HCT116 (cell line): ENCODE results near the gene CAP2. TPM values are rescaled to one million over a fixed set of nuclear protein-coding genes. Genes with fewer than 3 reads are reported as not detected.

Experiments used
- ATAC-seq: fragments of 200-7000 bp; cut with Tn5 transposase; 2 replicates; pipeline ENCODE4 v1.9.1; 2020; ENCODE audit warnings: mild to moderate bottlenecking, moderate library complexity
- BruUV-seq: library from RNA; stranded (reverse); fragments of 400-500 nt; replicated peaks from 2 replicates; lab custom pipeline; 2021; lab: Mats Ljungman, UMichigan
- CTCF ChIA-PET: fragments of 300-600 bp; sonication (Branson Sonifier 250); formaldehyde crosslinking; loops from one replicate; lab custom pipeline; 2021; ENCODE audit warnings: antibody characterized with exemption; lab: Charles Lee
- POLR2A ChIA-PET: fragments of 300-600, 350-600 bp; sonication (Branson Sonifier 250); formaldehyde crosslinking; loops from one replicate; lab custom pipeline; 2021; ENCODE audit warnings: antibody characterized with exemption; lab: Charles Lee
- RAD21 ChIA-PET, 2 experiments: fragments of 300-600 bp; sonication (Branson Sonifier 250); formaldehyde crosslinking; loops; one replicate each; lab custom pipeline; 2023; ENCODE audit warnings: low total read pairs in 2 of 2; ENCODE audit not compliant: uncharacterized antibody in 2 of 2, unreplicated experiment in 2 of 2, low non-redundant PET in 1 of 2; lab: Charles Lee
- DNase-seq: peaks from one replicate; pipeline ENCODE4 v3.0.0-alpha.2; 2010; ENCODE audit warnings: low read depth, low spot score
- H2AFZ ChIP-seq: fragments of 200-600 bp; shearing (Covaris generic), sonication (generic); 2 replicates; pipeline ENCODE4 v1.6.1; 2017; ENCODE audit warnings: low read depth, mixed run types, mixed read lengths, antibody characterized with exemption, low read length; ENCODE audit not compliant: poor library complexity, severe bottlenecking
- H3K27ac ChIP-seq: 2 replicates; pipeline ENCODE4 v1.5.1; 2012; ENCODE audit warnings: low read depth, low read length
- H3K27me3 ChIP-seq: fragments of 200-600 bp; sonication (generic); 2 replicates; pipeline ENCODE4 v1.6.1; 2016; ENCODE audit warnings: mixed run types, low read length, mixed read lengths; ENCODE audit not compliant: insufficient read depth
- H3K36me3 ChIP-seq, 2 experiments: fragments of 200-500 bp in 1 of 2; fragments of 200-600 bp in 1 of 2; sonication (Bioruptor generic) in 1 of 2; sonication (generic) in 1 of 2; 2 replicates each; pipeline versions ENCODE4 v1.5.1 to v1.6.1; 2014 to 2016; ENCODE audit warnings: low read length in 2 of 2, inconsistent platforms in 1 of 2, mixed read lengths in 1 of 2, mixed run types in 1 of 2; ENCODE audit not compliant: insufficient read depth in 2 of 2, control insufficient read depth in 1 of 2
- H3K4me1 ChIP-seq, 2 experiments: fragments of 200-600 bp in 1 of 2; sonication (generic) in 1 of 2; 2 replicates each; pipeline versions ENCODE4 v1.5.1 to v1.6.1; 2012 to 2017; ENCODE audit warnings: low read length in 2 of 2, inconsistent platforms in 1 of 2, mild to moderate bottlenecking in 1 of 2, mixed read lengths in 1 of 2, mixed run types in 1 of 2, moderate library complexity in 1 of 2; ENCODE audit not compliant: insufficient read depth in 2 of 2, control insufficient read depth in 1 of 2
- H3K4me2 ChIP-seq: fragments of 200-600 bp; sonication (generic); 2 replicates; pipeline ENCODE4 v1.6.1; 2017; ENCODE audit warnings: mixed run types, low read length, mixed read lengths
- H3K4me3 ChIP-seq, 2 experiments: fragments of 200-600 bp in 1 of 2; sonication (generic) in 1 of 2; replicated peaks in 1 of 2; 2 replicates each; pipeline ENCODE4 v1.5.1; 2011 to 2016; ENCODE audit warnings: low read length in 2 of 2, control low read depth in 1 of 2, low read depth in 1 of 2, mild to moderate bottlenecking in 1 of 2, mixed read lengths in 1 of 2, mixed run types in 1 of 2
- H3K79me2 ChIP-seq: fragments of 200-600 bp; sonication (generic); 2 replicates; pipeline ENCODE4 v1.6.1; 2017; ENCODE audit warnings: mild to moderate bottlenecking, mixed run types, low read length, moderate library complexity, mixed read lengths; ENCODE audit not compliant: insufficient read depth
- H3K9ac ChIP-seq: fragments of 200-600 bp; sonication (generic); 2 replicates; pipeline ENCODE4 v1.6.1; 2016; ENCODE audit warnings: low read length, mixed read lengths
- H3K9me2 ChIP-seq: fragments of 200-600 bp; sonication (generic), shearing (Covaris generic); 2 replicates; pipeline ENCODE4 v1.6.1; 2017; ENCODE audit warnings: mixed run types, mild to moderate bottlenecking, moderate library complexity; ENCODE audit not compliant: insufficient read depth
- H3K9me3 ChIP-seq, 2 experiments: fragments of 200-500 bp in 1 of 2; fragments of 200-600 bp in 1 of 2; sonication (Bioruptor generic) in 1 of 2; sonication (generic) in 1 of 2; 2 replicates each; pipeline ENCODE4 v1.6.1; 2014 to 2017; ENCODE audit warnings: low read length in 2 of 2, mixed read lengths in 2 of 2, inconsistent platforms in 1 of 2, low read depth in 1 of 2, mild to moderate bottlenecking in 1 of 2, mixed run types in 1 of 2, moderate library complexity in 1 of 2; ENCODE audit not compliant: control insufficient read depth in 1 of 2, insufficient read depth in 1 of 2
- H4K20me1 ChIP-seq: fragments of 200-600 bp; sonication (generic), shearing (Covaris generic); 2 replicates; pipeline ENCODE4 v1.6.1; 2017; ENCODE audit warnings: mixed run types, mild to moderate bottlenecking, moderate library complexity; ENCODE audit not compliant: insufficient read depth
- CBX3 ChIP-seq: IDR thresholded peaks from 2 replicates; pipeline ENCODE4 v1.6.1; 2012; ENCODE audit warnings: low read depth
- CEBPB ChIP-seq: IDR thresholded peaks from 2 replicates; pipeline ENCODE4 v1.6.1; 2012; ENCODE audit warnings: low read depth
- EGR1 ChIP-seq: IDR thresholded peaks from 2 replicates; pipeline ENCODE4 v1.6.1; 2012; ENCODE audit warnings: low read depth
- ELF1 ChIP-seq: IDR thresholded peaks from 2 replicates; pipeline ENCODE4 v1.6.1; 2012; ENCODE audit warnings: low read depth, borderline replicate concordance
- EZH2 ChIP-seq: fragments of 200-600 bp; sonication (generic); IDR thresholded peaks from 2 replicates; pipeline ENCODE4 v1.6.1; 2017; ENCODE audit warnings: antibody characterized with exemption, mixed run types
- EZH2phosphoT487 ChIP-seq: fragments of 200-600 bp; IDR thresholded peaks from 2 replicates; pipeline ENCODE4 v1.6.1; 2018; ENCODE audit warnings: antibody characterized with exemption, borderline replicate concordance
- FOSL1 ChIP-seq: IDR thresholded peaks from 2 replicates; pipeline ENCODE4 v1.6.1; 2012; ENCODE audit warnings: low read depth
- JUND ChIP-seq: IDR thresholded peaks from 2 replicates; pipeline ENCODE4 v1.6.1; 2012
- POLR2A ChIP-seq: IDR thresholded peaks from 2 replicates; pipeline ENCODE4 v1.7.0; 2011; ENCODE audit warnings: borderline replicate concordance; ENCODE audit not compliant: insufficient read depth, insufficient read length; ENCODE audit errors: extremely low read depth
- POLR2AphosphoS5 ChIP-seq: IDR thresholded peaks from 2 replicates; pipeline ENCODE4 v1.6.1; 2011; ENCODE audit warnings: mild to moderate bottlenecking, low read depth, low read length, moderate library complexity
- RAD21 ChIP-seq: IDR thresholded peaks from 2 replicates; pipeline ENCODE4 v1.6.1; 2012; ENCODE audit warnings: low read depth, mild to moderate bottlenecking
- SP1 ChIP-seq: IDR thresholded peaks from 2 replicates; pipeline ENCODE4 v1.6.1; 2012; ENCODE audit warnings: low read depth
- TCF7L2 ChIP-seq: IDR thresholded peaks from 2 replicates; pipeline ENCODE4 v1.7.0; 2011; ENCODE audit warnings: borderline replicate concordance, inconsistent platforms; ENCODE audit not compliant: insufficient read depth, insufficient read length; ENCODE audit errors: extremely low read depth
- YY1 ChIP-seq: IDR thresholded peaks from 2 replicates; pipeline ENCODE4 v1.6.1; 2011; ENCODE audit warnings: low read length, low read depth, moderate library complexity, mild to moderate bottlenecking; ENCODE audit not compliant: insufficient replicate concordance; ENCODE audit errors: extremely low read depth
- ZFX ChIP-seq: fragments of 450-650 bp; IDR thresholded peaks from 2 replicates; pipeline ENCODE4 v1.6.1; 2017
- ZNF274 ChIP-seq: fragments of 200-500 bp; sonication (Bioruptor generic); IDR thresholded peaks from 2 replicates; pipeline ENCODE4 v1.6.1; 2014; ENCODE audit warnings: mild to moderate bottlenecking, low read depth, low read length, inconsistent platforms
- intact Hi-C: fragments of 100-400 bp; cut with micrococcal nuclease; formaldehyde crosslinking; loops from 2 replicates; pipeline ENCODE4 v1.10.0; 2022
- total RNA-seq: library from RNA; stranded (reverse); gene quantifications from one replicate; pipeline ENCODE4 v1.2.1, GENCODE V29; 2021; ENCODE audit not compliant: unreplicated experiment
- TF ChIP-seq, protein P1 (sequence below): IDR thresholded peaks from 2 replicates; pipeline ENCODE4 v1.6.1; 2011; ENCODE audit warnings: mild to moderate bottlenecking, low read length, moderate library complexity; ENCODE audit not compliant: insufficient replicate concordance; ENCODE audit errors: extremely low read depth
- TF ChIP-seq, protein P2 (sequence below): IDR thresholded peaks from 2 replicates; pipeline ENCODE4 v1.6.1; 2012
- TF ChIP-seq, protein P3 (sequence below): IDR thresholded peaks from 2 replicates; pipeline ENCODE4 v1.6.1; 2012
- TF ChIP-seq, protein P4 (sequence below): IDR thresholded peaks from 2 replicates; pipeline ENCODE4 v1.6.1; 2012; ENCODE audit warnings: low read depth

Gene CAP2
- total RNA-seq, 1 experiment from 2014 or later = 3.8 TPM

DNA sequence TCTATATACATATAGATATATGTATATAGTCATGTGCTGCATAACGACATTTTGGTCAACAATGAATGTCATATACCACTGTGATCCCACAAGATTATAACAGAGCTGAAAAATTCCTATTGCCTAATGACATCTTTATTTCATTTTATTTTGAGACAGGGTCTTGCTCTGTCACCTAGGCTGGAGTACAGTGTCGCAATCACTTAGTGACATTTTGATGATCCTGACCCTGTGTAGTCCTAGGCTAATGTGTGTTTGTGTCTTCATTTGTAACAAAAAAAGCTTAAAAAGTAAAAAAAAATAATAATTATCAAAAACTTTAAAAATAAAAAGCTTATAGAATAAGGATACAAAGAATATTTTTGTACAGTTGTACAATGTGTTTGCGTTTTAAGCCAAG is 202.7 kb downstream of the CAP2 start (continued):
- TF ChIP-seq TCF7L2 = no peak

DNA sequence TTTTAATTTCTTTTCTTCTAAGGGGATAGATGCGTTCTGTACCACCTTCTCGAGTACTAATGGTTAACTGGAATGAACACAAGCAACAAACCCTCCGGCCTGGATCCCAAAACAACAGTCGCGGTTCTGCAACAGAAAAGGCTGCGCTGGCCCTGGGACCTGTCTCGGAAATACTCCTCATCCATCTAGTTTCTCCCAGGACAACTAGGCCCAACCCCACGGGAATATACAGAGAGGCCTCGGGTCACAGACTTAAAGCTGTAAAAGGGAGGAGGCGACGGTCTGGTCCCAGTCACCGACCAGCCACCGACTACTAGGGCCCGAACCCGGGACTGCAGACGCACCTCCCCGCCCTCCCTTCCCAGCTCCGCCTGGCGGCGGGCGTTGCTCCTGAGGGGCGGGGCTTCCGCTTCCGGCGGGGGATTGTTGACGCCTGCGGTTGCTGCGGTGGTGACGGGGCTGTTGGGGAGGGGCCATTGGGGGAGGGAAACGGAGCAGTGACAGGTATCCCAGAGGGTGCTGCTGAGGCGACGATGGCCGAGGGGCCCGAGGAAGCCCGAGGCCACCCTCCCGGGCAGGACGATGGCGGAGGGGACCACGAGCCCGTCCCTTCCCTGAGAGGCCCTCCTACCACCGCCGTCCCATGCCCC is 206.6 kb downstream of the CAP2 start, which contains the start of gene FAM8A1:
Gene FAM8A1, plus strand, starts transcription at position 426 of the 650 bp plus-strand sequence. Its CDS starts 108 bp downstream, at position 534.
- ChIA-PET POLR2A (interaction anchor here (0.6 to 1.8 kb wide), 6 partner anchors 9 to 664 kb away, joined by 3 to 13 read pairs (median 3); partner anchors contain the start of gene DEK), RAD21 (interaction anchor here (0.7 to 1.2 kb wide), 3 partner anchors 11 to 205 kb away, joined by 3 to 4 read pairs (median 3); no protein-coding TSS in a partner anchor), CTCF (interaction anchor here (1.2 kb wide), 2 partner anchors 14 kb away, joined by 3 to 4 read pairs; no protein-coding TSS in a partner anchor)
- Histone ChIP-seq H3K4me3 (peak within 1 kb of the TSS; percentile 66 to 79), H3K9me2 (no peaks in the 10 kb centered on the region), H2AFZ (peak within 1 kb of the TSS; percentile 82), H3K4me2 (peak within 1 kb of the TSS; percentile 91), H3K79me2 (0 out of 2 replicates have a peak, but pooled peaks cover 9% of the 10 kb centered on the region), H3K4me1 (peaks cover 3 to 26% of the 10 kb centered on the region in 2 experiments; a peak in 2 of 4 replicates), H3K27me3 (no peaks in the 10 kb centered on the region), H3K36me3 (no peaks in the 10 kb centered on the region; a peak in 1 of 4 replicates), H3K27ac (peak within 1 kb of the TSS; percentile 64), H3K9ac (peak within 1 kb of the TSS; percentile 78), H4K20me1 (no peaks in the 10 kb centered on the region), H3K9me3 (no peaks in the 10 kb centered on the region)
- DNase-seq (peak; percentile 84), ATAC-seq (peak; percentile 89)
- intact Hi-C loops = no loop called here
- no TSS peak for BruUV-seq
- TF ChIP-seq, protein P1, sequence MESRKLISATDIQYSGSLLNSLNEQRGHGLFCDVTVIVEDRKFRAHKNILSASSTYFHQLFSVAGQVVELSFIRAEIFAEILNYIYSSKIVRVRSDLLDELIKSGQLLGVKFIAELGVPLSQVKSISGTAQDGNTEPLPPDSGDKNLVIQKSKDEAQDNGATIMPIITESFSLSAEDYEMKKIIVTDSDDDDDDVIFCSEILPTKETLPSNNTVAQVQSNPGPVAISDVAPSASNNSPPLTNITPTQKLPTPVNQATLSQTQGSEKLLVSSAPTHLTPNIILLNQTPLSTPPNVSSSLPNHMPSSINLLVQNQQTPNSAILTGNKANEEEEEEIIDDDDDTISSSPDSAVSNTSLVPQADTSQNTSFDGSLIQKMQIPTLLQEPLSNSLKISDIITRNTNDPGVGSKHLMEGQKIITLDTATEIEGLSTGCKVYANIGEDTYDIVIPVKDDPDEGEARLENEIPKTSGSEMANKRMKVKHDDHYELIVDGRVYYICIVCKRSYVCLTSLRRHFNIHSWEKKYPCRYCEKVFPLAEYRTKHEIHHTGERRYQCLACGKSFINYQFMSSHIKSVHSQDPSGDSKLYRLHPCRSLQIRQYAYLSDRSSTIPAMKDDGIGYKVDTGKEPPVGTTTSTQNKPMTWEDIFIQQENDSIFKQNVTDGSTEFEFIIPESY = no peak
- no peak for TF ChIP-seq TCF7L2
- TF ChIP-seq RAD21 = no peak
- TF ChIP-seq, protein P2, sequence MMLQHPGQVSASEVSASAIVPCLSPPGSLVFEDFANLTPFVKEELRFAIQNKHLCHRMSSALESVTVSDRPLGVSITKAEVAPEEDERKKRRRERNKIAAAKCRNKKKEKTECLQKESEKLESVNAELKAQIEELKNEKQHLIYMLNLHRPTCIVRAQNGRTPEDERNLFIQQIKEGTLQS = no peak
- TF ChIP-seq FOSL1 = no peak
- no peak for TF ChIP-seq EZH2
- no peak for TF ChIP-seq EZH2phosphoT487
- TF ChIP-seq CEBPB = no peak
- no peak for TF ChIP-seq ELF1
- no peak for TF ChIP-seq ZFX
- TF ChIP-seq EGR1 = no peak
- no peak for TF ChIP-seq ZNF274
- TF ChIP-seq, protein P3, sequence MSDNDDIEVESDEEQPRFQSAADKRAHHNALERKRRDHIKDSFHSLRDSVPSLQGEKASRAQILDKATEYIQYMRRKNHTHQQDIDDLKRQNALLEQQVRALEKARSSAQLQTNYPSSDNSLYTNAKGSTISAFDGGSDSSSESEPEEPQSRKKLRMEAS = peak; percentile 34; the same call in 1 of the 2 replicates
- TF ChIP-seq, protein P4, sequence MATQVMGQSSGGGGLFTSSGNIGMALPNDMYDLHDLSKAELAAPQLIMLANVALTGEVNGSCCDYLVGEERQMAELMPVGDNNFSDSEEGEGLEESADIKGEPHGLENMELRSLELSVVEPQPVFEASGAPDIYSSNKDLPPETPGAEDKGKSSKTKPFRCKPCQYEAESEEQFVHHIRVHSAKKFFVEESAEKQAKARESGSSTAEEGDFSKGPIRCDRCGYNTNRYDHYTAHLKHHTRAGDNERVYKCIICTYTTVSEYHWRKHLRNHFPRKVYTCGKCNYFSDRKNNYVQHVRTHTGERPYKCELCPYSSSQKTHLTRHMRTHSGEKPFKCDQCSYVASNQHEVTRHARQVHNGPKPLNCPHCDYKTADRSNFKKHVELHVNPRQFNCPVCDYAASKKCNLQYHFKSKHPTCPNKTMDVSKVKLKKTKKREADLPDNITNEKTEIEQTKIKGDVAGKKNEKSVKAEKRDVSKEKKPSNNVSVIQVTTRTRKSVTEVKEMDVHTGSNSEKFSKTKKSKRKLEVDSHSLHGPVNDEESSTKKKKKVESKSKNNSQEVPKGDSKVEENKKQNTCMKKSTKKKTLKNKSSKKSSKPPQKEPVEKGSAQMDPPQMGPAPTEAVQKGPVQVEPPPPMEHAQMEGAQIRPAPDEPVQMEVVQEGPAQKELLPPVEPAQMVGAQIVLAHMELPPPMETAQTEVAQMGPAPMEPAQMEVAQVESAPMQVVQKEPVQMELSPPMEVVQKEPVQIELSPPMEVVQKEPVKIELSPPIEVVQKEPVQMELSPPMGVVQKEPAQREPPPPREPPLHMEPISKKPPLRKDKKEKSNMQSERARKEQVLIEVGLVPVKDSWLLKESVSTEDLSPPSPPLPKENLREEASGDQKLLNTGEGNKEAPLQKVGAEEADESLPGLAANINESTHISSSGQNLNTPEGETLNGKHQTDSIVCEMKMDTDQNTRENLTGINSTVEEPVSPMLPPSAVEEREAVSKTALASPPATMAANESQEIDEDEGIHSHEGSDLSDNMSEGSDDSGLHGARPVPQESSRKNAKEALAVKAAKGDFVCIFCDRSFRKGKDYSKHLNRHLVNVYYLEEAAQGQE = no peak
- TF ChIP-seq POLR2A = peak; percentile 62
- peak; percentile 58 for TF ChIP-seq SP1
- no peak for TF ChIP-seq CBX3
- peak; percentile 94 for TF ChIP-seq POLR2AphosphoS5
- no peak for TF ChIP-seq JUND
- peak; percentile 38 for TF ChIP-seq YY1
